HepG2 (cell line): ENCODE results near the gene POLR3F. TPM values are rescaled to one million over a fixed set of nuclear protein-coding genes. Genes with fewer than 3 reads are reported as not detected.

Experiments
- ATF7-NPFF ChIP-seq: sonication (generic); formaldehyde crosslinking; IDR thresholded peaks from 2 replicates; pipeline ENCODE4 v1.8.1; 2023; ENCODE audit warnings: mild to moderate bottlenecking, low read depth, missing genetic modification reagents, moderate library complexity
- EEA1 ChIP-seq: sonication (generic); formaldehyde crosslinking; IDR thresholded peaks from 2 replicates; pipeline ENCODE4 v1.5.1; 2020; ENCODE audit warnings: mild to moderate bottlenecking, missing genetic modification reagents, borderline replicate concordance
- FIP1L1 ChIP-seq: fragments of 200-400 bp; formaldehyde crosslinking; IDR thresholded peaks from 2 replicates; pipeline ENCODE4 v1.6.1; 2018; ENCODE audit warnings: low read depth, mild to moderate bottlenecking, low read length, moderate library complexity, borderline replicate concordance; ENCODE audit not compliant: insufficient read depth
- GLI4 ChIP-seq: sonication (generic); formaldehyde crosslinking; IDR thresholded peaks from 2 replicates; pipeline ENCODE4 v1.5.1; 2020; ENCODE audit warnings: missing genetic modification reagents, mild to moderate bottlenecking, moderate library complexity, borderline replicate concordance
- POLR2AphosphoS5 ChIP-seq: IDR thresholded peaks from 2 replicates; pipeline ENCODE4 v1.6.1; 2012; ENCODE audit warnings: low read depth, low read length
- RXRB ChIP-seq: IDR thresholded peaks from 2 replicates; pipeline ENCODE4 v1.6.1; 2016; ENCODE audit warnings: borderline replicate concordance, missing genetic modification reagents, missing compliant biosample characterization
- ZNF549 ChIP-seq: sonication (generic); formaldehyde crosslinking; IDR thresholded peaks from 2 replicates; pipeline ENCODE4 v1.5.0; 2020; ENCODE audit warnings: missing genetic modification reagents
- polyA plus RNA-seq, 8 experiments: library from polyadenylated mRNA; depleted of rRNA in 3 of 8; stranded (reverse) in 7 of 8; unstranded in 1 of 8; fragments of >200 nt; fragmentation: Illumina TruSeq in 4 of 8; extraction: Trizol in 4 of 8; gene quantifications; 2 replicates each; pipeline versions ENCODE4 v1.2.1 to v1.2.3, GENCODE V29; 2011 to 2016; ENCODE audit warnings: low read depth in 4 of 8, missing spikeins in 1 of 8, mixed read lengths in 1 of 8; ENCODE audit not compliant: insufficient read depth in 1 of 8
- total RNA-seq, 5 experiments: library from RNA; depleted of rRNA; stranded (reverse); fragments of >200 nt; fragmentation: Illumina TruSeq; extraction: Trizol; gene quantifications; 2 replicates each; pipeline ENCODE4 v1.2.3, GENCODE V29; 2016; ENCODE audit warnings: low read depth in 1 of 5
- TF ChIP-seq, protein P1 (sequence below), 2 experiments: IDR thresholded peaks; 2 replicates each; pipeline ENCODE4 v1.6.1; 2011 to 2012; ENCODE audit warnings: low read length in 2 of 2, borderline replicate concordance in 1 of 2, low read depth in 1 of 2, mild to moderate bottlenecking in 1 of 2, moderate library complexity in 1 of 2
- TF ChIP-seq, protein P2 (sequence below): sonication (generic); formaldehyde crosslinking; IDR thresholded peaks from 2 replicates; pipeline ENCODE4 v1.5.0; 2020; ENCODE audit warnings: missing genetic modification reagents
- TF ChIP-seq, protein P3 (sequence below): sonication (generic); formaldehyde crosslinking; IDR thresholded peaks from 2 replicates; pipeline ENCODE4 v1.4.0; 2020; ENCODE audit warnings: mild to moderate bottlenecking, missing genetic modification reagents
- TF ChIP-seq, protein P4 (sequence below): sonication (generic); formaldehyde crosslinking; IDR thresholded peaks from 2 replicates; pipeline ENCODE4 v1.4.0; 2020; ENCODE audit warnings: missing genetic modification reagents, borderline replicate concordance

Gene POLR3F
- total and polyA plus RNA-seq, 2 of the 13 experiments (the other 11 are each of a cell fraction or from before 2014, with no cell fraction given), result 11.7 to 25.5 TPM

DNA sequence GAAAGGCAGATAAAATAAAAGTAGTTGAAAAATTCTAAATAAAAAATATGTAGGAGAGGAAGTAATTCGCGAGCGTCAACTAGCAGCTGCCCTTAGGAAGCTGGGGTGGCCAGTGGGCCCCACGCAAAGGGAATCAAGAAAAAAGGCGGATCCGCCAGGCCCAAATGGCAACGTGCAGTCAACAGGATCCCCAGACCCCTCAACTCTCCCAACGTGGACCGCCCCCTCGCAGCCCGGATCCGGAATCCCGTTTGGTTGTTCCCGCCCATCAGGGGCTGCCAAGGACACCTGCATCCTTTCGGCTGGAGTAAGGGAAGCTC, 656 bp upstream of the POLR3F start (continued):
- TF ChIP-seq, protein P1, sequence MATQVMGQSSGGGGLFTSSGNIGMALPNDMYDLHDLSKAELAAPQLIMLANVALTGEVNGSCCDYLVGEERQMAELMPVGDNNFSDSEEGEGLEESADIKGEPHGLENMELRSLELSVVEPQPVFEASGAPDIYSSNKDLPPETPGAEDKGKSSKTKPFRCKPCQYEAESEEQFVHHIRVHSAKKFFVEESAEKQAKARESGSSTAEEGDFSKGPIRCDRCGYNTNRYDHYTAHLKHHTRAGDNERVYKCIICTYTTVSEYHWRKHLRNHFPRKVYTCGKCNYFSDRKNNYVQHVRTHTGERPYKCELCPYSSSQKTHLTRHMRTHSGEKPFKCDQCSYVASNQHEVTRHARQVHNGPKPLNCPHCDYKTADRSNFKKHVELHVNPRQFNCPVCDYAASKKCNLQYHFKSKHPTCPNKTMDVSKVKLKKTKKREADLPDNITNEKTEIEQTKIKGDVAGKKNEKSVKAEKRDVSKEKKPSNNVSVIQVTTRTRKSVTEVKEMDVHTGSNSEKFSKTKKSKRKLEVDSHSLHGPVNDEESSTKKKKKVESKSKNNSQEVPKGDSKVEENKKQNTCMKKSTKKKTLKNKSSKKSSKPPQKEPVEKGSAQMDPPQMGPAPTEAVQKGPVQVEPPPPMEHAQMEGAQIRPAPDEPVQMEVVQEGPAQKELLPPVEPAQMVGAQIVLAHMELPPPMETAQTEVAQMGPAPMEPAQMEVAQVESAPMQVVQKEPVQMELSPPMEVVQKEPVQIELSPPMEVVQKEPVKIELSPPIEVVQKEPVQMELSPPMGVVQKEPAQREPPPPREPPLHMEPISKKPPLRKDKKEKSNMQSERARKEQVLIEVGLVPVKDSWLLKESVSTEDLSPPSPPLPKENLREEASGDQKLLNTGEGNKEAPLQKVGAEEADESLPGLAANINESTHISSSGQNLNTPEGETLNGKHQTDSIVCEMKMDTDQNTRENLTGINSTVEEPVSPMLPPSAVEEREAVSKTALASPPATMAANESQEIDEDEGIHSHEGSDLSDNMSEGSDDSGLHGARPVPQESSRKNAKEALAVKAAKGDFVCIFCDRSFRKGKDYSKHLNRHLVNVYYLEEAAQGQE (IDR thresholded peaks at IDR 0.05; ENCODE audit: borderline replicate concordance in 1 of 2, low read depth in 1 of 2, low read length in 2 of 2), result peak in 1 of 2 experiments; percentile 51; a peak in 1 of 4 replicates
- TF ChIP-seq RXRB (CRISPR knock-in tag) (0 out of 2 replicates have a peak, but pooled peaks have one; percentile 3), EEA1 (CRISPR knock-in tag) (0 out of 2 replicates have a peak, but pooled peaks have one; percentile 46), POLR2AphosphoS5 (peak; percentile 74), GLI4 (no peak), ZNF549 (peak; percentile 40; the same call in 1 of the 2 replicates), ATF7-NPFF (CRISPR knock-in tag) (peak; percentile 0; the same call in 1 of the 2 replicates), FIP1L1 (0 out of 2 replicates have a peak, but pooled peaks have one; percentile 9)
- TF ChIP-seq, protein P2, sequence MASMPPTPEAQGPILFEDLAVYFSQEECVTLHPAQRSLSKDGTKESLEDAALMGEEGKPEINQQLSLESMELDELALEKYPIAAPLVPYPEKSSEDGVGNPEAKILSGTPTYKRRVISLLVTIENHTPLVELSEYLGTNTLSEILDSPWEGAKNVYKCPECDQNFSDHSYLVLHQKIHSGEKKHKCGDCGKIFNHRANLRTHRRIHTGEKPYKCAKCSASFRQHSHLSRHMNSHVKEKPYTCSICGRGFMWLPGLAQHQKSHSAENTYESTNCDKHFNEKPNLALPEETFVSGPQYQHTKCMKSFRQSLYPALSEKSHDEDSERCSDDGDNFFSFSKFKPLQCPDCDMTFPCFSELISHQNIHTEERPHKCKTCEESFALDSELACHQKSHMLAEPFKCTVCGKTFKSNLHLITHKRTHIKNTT, result no peak
- TF ChIP-seq, protein P3, sequence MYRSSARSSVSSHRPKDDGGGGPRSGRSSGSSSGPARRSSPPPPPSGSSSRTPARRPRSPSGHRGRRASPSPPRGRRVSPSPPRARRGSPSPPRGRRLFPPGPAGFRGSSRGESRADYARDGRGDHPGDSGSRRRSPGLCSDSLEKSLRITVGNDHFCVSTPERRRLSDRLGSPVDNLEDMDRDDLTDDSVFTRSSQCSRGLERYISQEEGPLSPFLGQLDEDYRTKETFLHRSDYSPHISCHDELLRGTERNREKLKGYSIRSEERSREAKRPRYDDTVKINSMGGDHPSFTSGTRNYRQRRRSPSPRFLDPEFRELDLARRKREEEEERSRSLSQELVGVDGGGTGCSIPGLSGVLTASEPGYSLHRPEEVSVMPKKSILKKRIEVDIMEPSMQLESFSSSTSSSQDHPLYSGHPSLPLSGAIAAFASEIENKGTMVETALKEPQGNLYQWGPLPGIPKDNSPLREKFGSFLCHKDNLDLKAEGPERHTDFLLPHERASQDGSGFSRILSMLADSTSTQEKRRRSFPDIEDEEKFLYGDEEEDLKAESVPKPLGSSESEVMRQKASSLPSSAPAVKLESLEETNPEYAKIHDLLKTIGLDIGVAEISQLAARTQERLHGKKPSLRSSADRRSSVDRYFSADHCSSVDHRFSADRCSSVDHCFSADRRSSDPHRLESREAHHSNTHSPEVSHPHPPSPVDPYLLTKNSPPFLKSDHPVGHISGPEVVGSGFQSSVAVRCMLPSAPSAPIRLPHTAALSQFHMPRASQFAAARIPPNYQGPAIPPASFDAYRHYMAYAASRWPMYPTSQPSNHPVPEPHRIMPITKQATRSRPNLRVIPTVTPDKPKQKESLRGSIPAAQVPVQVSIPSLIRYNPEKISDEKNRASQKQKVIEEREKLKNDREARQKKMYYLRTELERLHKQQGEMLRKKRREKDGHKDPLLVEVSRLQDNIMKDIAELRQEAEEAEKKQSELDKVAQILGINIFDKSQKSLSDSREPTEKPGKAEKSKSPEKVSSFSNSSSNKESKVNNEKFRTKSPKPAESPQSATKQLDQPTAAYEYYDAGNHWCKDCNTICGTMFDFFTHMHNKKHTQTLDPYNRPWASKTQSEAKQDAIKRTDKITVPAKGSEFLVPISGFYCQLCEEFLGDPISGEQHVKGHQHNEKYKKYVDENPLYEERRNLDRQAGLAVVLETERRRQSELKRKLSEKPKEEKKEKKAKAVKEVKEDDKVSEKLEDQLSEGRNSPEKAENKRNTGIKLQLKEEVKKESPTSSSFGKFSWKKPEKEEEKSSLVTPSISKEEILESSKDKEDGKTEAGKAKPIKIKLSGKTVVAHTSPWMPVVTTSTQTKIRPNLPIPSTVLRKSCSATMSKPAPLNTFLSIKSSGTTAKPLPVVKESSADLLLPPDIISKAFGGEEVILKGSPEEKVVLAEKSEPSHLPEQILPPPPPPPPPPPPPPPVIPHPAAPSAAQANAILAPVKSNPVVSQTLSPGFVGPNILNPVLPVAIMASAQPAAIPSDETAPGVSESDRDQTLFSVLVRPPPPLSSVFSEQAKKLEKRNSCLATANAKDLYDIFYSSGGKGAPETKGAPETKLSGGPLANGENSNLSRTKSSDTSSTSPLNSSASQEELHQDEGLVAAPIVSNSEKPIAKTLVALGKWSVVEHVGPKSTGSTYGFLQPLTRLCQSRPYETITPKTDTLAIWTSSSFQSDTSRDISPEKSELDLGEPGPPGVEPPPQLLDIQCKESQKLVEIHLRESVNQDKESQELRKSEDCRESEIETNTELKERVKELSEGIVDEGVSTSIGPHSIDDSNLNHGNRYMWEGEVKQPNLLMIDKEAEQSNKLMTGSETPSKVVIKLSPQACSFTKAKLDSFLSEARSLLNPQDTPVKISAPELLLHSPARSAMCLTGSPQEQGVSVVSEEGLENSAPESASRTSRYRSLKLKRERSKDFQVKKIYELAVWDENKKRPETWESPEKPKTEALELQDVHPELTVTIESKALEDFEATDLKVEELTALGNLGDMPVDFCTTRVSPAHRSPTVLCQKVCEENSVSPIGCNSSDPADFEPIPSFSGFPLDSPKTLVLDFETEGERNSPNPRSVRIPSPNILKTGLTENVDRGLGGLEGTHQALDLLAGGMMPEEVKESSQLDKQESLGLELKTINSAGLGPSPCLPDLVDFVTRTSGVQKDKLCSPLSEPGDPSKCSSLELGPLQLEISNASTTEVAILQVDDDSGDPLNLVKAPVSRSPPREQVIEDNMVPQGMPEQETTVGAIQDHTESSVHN (CRISPR knock-in tag), result 0 out of 2 replicates have a peak, but pooled peaks have one; percentile 70
- TF ChIP-seq, protein P4, sequence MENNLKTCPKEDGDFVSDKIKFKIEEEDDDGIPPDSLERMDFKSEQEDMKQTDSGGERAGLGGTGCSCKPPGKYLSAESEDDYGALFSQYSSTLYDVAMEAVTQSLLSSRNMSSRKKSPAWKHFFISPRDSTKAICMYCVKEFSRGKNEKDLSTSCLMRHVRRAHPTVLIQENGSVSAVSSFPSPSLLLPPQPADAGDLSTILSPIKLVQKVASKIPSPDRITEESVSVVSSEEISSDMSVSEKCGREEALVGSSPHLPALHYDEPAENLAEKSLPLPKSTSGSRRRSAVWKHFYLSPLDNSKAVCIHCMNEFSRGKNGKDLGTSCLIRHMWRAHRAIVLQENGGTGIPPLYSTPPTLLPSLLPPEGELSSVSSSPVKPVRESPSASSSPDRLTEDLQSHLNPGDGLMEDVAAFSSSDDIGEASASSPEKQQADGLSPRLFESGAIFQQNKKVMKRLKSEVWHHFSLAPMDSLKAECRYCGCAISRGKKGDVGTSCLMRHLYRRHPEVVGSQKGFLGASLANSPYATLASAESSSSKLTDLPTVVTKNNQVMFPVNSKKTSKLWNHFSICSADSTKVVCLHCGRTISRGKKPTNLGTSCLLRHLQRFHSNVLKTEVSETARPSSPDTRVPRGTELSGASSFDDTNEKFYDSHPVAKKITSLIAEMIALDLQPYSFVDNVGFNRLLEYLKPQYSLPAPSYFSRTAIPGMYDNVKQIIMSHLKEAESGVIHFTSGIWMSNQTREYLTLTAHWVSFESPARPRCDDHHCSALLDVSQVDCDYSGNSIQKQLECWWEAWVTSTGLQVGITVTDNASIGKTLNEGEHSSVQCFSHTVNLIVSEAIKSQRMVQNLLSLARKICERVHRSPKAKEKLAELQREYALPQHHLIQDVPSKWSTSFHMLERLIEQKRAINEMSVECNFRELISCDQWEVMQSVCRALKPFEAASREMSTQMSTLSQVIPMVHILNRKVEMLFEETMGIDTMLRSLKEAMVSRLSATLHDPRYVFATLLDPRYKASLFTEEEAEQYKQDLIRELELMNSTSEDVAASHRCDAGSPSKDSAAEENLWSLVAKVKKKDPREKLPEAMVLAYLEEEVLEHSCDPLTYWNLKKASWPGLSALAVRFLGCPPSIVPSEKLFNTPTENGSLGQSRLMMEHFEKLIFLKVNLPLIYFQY, result peak; percentile 5; the same call in 1 of the 2 replicates
